Skeletal muscle cell (primary cell): ENCODE measurements around the gene NEUROG2.
A peak's percentile ranks its signal among the peaks of the same experiment; 100 is the strongest.
"Not testable (repeated sequence)": the region's sequence is repeated elsewhere in the genome, so short reads cannot be mapped to it uniquely, and the experiment has no call there.

ENCODE experiments used
- DNase-seq: peaks from one replicate; pipeline ENCODE4 v3.0.0-alpha.2; 2010; ENCODE audit warnings: low read depth
- H3K4me3 ChIP-seq: 2 replicates; pipeline ENCODE4 v1.5.1; 2011; ENCODE audit warnings: low read depth, mild to moderate bottlenecking, control low read depth, low read length, moderate library complexity

Gene NEUROG2

GRCh38 chr4:112516066-112516470 is at the start of gene NEUROG2:
Gene NEUROG2, minus strand, starts transcription at chr4:112516180. Its CDS starts 705 bp downstream, at chr4:112515475.
- no peak for DNase-seq
- peak within 1 kb of the TSS; percentile 49 for H3K4me3 ChIP-seq

- no peak for DNase-seq
- no peak overlapping the region for H3K4me3 ChIP-seq
These were observed 48.8 kb upstream of the NEUROG2 start for GRCh38 chr4:112564706-112565270.

GRCh38 chr4:112563431-112564200 is 47.6 kb upstream of the NEUROG2 start:
- no peak for DNase-seq
- no peak overlapping the region for H3K4me3 ChIP-seq

GRCh38 chr4:112562254-112562879 is 46.4 kb upstream of the NEUROG2 start:
- no peak overlapping the region for H3K4me3 ChIP-seq
- DNase-seq: no peak

GRCh38 chr4:112560084-112560483 is 44.1 kb upstream of the NEUROG2 start:
- no peak overlapping the region for H3K4me3 ChIP-seq
- no peak for DNase-seq

GRCh38 chr4:112559053-112559452 is 43.1 kb upstream of the NEUROG2 start:
- no peak for DNase-seq

GRCh38 chr4:112557676-112558411 is 41.9 kb upstream of the NEUROG2 start:
- DNase-seq: no peak

More at GRCh38 chr4:112559053-112559452, 43.1 kb upstream of the NEUROG2 start:
- no peak overlapping the region for H3K4me3 ChIP-seq

GRCh38 chr4:112554271-112554670 is 38.3 kb upstream of the NEUROG2 start:
- DNase-seq, H3K4me3 ChIP-seq: not testable (repeated sequence)

More at GRCh38 chr4:112557676-112558411, 41.9 kb upstream of the NEUROG2 start:
- no peak overlapping the region for H3K4me3 ChIP-seq

- peak; percentile 31 for DNase-seq
- no peak overlapping the region for H3K4me3 ChIP-seq
These were observed 36.7 kb upstream of the NEUROG2 start for GRCh38 chr4:112552668-112553067.

GRCh38 chr4:112550728-112551127 is 34.7 kb upstream of the NEUROG2 start:
- DNase-seq: peak; percentile 17
- H3K4me3 ChIP-seq: no peak overlapping the region

GRCh38 chr4:112546476-112546875 is 30.5 kb upstream of the NEUROG2 start:
- H3K4me3 ChIP-seq: no peak overlapping the region
- DNase-seq: no peak

GRCh38 chr4:112545346-112545745 is 29.4 kb upstream of the NEUROG2 start:
- no peak overlapping the region for H3K4me3 ChIP-seq
- no peak for DNase-seq

GRCh38 chr4:112540695-112541094 is 24.7 kb upstream of the NEUROG2 start:
- no peak for DNase-seq

GRCh38 chr4:112536123-112536522 is 20.1 kb upstream of the NEUROG2 start:
- no peak overlapping the region for H3K4me3 ChIP-seq
- DNase-seq: no peak

More at GRCh38 chr4:112540695-112541094, 24.7 kb upstream of the NEUROG2 start:
- no peak overlapping the region for H3K4me3 ChIP-seq

GRCh38 chr4:112532267-112532666 is 16.3 kb upstream of the NEUROG2 start:
- H3K4me3 ChIP-seq: no peak overlapping the region
- DNase-seq: no peak

GRCh38 chr4:112531146-112531545 is 15.2 kb upstream of the NEUROG2 start:
- H3K4me3 ChIP-seq: no peak overlapping the region
- no peak for DNase-seq

GRCh38 chr4:112526061-112526460 is 10.1 kb upstream of the NEUROG2 start:
- no peak for DNase-seq
- no peak overlapping the region for H3K4me3 ChIP-seq

GRCh38 chr4:112523764-112524505 is 8.0 kb upstream of the NEUROG2 start:
- peak overlapping the region; percentile 44 for H3K4me3 ChIP-seq
- no peak for DNase-seq
